ENCODE data around the gene PPP1CA.

- TF ChIP-seq, protein P1, sequence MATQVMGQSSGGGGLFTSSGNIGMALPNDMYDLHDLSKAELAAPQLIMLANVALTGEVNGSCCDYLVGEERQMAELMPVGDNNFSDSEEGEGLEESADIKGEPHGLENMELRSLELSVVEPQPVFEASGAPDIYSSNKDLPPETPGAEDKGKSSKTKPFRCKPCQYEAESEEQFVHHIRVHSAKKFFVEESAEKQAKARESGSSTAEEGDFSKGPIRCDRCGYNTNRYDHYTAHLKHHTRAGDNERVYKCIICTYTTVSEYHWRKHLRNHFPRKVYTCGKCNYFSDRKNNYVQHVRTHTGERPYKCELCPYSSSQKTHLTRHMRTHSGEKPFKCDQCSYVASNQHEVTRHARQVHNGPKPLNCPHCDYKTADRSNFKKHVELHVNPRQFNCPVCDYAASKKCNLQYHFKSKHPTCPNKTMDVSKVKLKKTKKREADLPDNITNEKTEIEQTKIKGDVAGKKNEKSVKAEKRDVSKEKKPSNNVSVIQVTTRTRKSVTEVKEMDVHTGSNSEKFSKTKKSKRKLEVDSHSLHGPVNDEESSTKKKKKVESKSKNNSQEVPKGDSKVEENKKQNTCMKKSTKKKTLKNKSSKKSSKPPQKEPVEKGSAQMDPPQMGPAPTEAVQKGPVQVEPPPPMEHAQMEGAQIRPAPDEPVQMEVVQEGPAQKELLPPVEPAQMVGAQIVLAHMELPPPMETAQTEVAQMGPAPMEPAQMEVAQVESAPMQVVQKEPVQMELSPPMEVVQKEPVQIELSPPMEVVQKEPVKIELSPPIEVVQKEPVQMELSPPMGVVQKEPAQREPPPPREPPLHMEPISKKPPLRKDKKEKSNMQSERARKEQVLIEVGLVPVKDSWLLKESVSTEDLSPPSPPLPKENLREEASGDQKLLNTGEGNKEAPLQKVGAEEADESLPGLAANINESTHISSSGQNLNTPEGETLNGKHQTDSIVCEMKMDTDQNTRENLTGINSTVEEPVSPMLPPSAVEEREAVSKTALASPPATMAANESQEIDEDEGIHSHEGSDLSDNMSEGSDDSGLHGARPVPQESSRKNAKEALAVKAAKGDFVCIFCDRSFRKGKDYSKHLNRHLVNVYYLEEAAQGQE (IDR thresholded peaks at IDR 0.05; ENCODE audit: insufficient read depth in 1 of 2, low read depth in 2 of 2, low read length in 2 of 2): no peak
- no peak for TF ChIP-seq POLR2AphosphoS5 (IDR thresholded peaks at IDR 0.05; ENCODE audit: low read depth, low read length)
Observed at GRCh38 chr11:67376873-67377808, 24.5 kb downstream of the PPP1CA start.

All from PFSK-1 (cell line).